GM18511 (cell line): ENCODE measurements around the gene POU3F2.

Experiments used
- ATAC-seq: cut with Tn5 transposase; IDR thresholded peaks from one replicate; pipeline ENCODE4 v1.9.1; 2021; ENCODE audit warnings: mild to moderate bottlenecking, moderate library complexity; ENCODE audit not compliant: unreplicated experiment

POU3F2 gene

GRCh38 chr6:98830146-98830545 is 4.2 kb upstream of the POU3F2 start:
- ATAC-seq, result no peak

DNA sequence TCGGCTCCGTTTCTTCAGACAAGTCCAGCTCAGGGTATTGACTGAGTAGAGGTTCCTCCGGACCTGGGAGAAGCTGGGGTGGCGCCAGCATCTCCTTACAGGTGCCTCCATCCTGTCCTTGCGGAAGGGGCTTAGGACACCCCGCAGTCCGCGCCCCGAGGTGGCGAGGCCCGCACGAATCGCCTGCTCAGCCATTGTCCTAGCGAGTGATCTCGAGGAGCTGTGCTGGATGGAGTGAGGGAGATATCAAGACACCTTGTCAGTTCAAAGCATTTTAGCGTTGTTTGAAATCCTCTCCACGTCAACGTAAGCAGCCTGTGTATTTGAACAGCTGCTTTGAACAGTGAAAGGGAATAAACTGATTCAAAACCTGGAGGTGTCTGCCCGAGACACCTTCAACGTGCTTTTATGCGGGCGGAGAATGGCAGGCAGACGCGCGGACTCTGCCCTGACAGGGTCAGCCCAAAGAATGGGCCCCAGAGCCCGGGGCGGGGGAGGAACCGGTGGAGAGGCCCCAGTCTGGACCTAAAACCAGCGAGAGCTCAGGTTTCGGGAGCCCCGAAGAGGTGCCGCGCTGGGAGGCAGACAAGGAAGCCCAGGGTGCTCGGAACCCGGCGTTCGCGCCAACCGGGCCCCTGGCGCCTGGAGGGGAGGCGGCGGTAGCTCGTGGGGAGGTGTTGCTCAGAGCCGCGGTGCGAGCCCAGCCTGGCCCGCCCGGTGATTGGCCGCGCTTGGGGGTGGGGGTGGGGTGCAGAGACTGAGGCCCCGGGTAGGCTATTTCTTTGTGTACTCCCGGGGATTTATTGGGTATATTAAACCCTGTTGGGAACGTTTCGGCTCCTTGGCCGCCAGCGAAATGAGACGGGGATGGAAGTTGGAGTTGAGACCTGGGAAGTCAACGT is 3.1 kb upstream of the POU3F2 start:
- no peak for ATAC-seq

- ATAC-seq, result no peak
Observed at GRCh38 chr6:98831959-98832283, 2.5 kb upstream of the POU3F2 start.

GRCh38 chr6:98832284-98833056 is 1.9 kb upstream of the POU3F2 start:
- ATAC-seq, result no peak

- ATAC-seq, result peak; percentile 33
Observed at GRCh38 chr6:98833057-98833306, 1.4 kb upstream of the POU3F2 start.

GRCh38 chr6:98833307-98834059 is 891 bp upstream of the POU3F2 start:
- peak; percentile 11 for ATAC-seq

DNA sequence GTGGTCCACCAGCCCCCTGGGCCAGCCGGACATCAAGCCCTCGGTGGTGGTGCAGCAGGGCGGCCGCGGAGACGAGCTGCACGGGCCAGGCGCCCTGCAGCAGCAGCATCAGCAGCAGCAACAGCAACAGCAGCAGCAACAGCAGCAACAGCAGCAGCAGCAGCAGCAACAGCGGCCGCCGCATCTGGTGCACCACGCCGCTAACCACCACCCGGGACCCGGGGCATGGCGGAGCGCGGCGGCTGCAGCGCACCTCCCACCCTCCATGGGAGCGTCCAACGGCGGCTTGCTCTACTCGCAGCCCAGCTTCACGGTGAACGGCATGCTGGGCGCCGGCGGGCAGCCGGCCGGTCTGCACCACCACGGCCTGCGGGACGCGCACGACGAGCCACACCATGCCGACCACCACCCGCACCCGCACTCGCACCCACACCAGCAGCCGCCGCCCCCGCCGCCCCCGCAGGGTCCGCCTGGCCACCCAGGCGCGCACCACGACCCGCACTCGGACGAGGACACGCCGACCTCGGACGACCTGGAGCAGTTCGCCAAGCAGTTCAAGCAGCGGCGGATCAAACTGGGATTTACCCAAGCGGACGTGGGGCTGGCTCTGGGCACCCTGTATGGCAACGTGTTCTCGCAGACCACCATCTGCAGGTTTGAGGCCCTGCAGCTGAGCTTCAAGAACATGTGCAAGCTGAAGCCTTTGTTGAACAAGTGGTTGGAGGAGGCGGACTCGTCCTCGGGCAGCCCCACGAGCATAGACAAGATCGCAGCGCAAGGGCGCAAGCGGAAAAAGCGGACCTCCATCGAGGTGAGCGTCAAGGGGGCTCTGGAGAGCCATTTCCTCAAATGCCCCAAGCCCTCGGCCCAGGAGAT is 1.0 kb downstream of the POU3F2 start:
- no peak for ATAC-seq

DNA sequence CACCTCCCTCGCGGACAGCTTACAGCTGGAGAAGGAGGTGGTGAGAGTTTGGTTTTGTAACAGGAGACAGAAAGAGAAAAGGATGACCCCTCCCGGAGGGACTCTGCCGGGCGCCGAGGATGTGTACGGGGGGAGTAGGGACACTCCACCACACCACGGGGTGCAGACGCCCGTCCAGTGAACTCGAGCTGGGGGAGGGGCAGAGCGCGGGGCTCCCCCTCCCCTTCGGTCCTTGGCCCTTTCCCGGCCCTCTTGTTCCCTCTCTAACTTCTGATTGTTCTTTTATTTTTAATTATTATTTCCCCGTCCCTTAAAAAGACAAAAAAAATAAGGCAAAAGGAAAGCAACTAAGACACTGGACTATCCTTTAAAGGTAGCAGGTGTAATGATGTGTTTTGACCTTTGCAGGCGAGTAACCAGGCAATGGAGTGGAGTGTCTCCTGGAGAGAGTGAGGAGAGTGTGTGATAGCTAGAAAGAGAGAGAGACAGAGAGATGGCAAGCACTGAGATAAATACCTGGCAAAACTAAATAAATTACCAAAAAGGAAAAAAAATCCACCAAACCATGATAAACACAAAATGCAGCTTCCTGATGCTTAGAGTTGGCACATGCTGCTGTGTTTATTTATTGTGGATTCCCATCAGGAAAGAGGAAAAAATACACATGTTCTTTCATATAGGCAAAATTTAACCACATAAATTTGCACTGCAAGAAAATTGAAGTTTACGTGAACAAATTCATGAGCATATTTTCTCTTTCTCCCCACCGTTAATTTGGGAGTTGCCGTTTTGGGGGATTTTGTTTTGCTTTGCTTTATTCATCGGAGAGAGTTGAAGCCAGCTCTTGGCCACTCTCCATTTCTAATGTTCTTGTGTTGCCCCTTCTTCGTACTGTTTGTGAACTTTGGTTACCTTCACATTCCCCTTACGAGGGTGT is 1.9 kb downstream of the POU3F2 start:
- ATAC-seq, result no peak

GRCh38 chr6:98836962-98837944 is 2.9 kb downstream of the POU3F2 start:
- ATAC-seq, result no peak

DNA sequence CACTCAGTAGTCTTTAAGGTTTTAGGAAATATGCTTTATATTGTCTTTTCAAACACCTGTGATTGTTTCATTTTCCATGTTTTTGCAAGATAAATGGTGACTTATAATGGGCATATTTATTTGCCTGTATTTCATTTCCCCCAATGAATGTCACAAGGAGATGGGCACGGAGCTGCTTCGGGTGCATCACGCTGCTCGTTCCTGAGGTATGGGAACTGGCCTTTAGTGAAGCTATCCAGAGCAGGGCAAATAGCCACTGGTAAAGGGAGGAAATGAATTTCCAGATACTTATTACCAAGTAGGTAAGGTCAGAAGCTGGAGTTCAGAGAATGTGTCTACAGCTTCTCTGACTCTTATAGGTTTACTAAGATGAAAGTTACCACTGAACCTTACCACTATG is 3.7 kb downstream of the POU3F2 start:
- ATAC-seq, result no peak

DNA sequence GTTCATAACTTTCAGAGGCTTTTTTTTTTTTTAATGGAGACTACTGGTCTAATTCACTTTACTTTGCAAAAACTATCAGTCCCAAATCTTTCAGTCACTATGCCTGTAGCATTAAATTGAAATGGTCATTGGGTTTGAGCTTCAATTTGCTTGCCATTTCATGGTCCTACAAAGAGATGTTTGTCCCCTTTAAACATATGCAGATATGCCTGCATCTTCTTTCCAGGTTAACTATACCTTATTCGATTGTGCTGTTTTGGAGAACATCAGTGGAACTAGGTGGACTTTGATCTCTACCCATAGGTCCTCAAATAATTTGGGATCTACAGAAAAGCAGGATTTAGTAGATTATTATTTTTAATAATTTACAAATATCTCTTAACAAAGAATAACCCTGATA is 4.6 kb downstream of the POU3F2 start:
- no peak for ATAC-seq

GRCh38 chr6:98839781-98840361 is 5.5 kb downstream of the POU3F2 start:
- no peak for ATAC-seq

DNA sequence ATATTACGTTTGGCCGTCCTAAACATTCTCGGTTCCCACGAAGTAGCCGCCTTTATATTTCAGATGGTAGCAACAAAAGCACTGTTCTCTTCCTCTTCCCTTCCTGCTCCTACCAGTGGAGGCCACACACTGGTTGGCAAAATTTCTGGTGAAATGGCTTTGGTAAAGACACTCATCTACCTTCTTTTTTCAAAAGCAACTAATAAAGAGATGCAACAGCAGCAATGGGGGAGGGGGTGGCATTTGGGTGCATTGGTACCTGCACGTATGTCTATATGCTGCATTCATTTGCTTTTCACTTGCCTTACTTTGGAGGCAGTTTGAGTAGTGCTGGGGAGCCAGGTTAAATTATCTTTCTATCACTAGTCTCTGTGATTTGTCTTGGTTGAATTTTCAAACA is 6.0 kb downstream of the POU3F2 start:
- no peak for ATAC-seq

DNA sequence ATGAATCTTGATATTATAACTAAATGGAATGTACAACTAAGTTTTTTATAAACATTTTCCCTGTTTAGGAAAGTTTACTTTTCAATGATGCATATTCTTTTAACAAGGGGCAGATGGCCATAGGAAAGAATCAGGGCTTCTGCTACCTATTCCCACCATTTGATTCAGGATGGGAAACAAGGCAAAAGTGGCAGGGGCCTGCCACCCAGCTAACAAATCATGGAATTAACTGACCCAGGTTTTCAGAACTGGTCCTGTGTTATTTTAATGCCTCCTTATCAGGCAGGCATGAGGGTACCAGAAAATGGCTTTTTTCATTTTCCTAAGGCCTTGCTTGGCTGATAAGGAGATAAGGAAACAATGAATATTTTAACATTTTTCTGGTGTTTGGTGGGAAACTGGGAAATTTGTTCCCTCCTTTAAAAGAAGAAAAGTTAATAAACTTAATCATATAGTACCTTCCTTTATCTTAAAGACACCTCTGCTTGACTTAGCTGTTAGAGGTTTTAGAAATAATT is 6.7 kb downstream of the POU3F2 start:
- no peak for ATAC-seq

DNA sequence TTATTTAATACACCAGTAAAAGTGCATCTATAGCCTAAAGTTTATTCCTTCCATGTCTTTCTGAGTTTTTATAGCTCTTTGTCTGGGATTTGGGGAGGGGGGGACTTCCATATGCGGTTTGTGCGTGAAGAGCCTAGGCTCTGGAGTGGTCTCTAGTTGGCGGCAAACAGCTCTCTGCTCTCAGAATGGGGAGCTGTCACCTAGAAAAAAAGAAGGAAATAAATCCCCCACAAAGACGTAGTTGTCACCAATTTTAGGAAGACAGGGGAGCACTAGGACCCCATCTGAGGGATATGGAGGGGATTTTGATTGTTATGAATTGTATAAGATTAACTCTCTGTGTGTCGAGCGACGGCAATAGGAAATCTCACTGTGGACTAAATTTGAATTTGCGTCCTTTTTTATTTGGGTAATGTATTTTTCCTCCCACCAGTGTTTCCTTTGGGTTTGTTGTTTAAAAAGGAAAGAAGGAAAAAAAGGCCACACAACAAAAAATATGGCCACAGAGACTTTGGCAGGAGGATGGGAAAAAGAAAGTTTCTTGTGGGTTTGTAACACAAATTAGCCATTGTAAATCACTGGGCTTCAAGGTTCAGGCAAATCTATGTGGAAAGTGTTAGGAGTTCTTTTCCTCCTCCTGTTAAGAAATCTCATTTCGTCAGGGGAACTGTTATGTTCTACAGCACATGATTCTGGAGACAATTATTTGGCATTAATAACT is 7.4 kb downstream of the POU3F2 start:
- no peak for ATAC-seq

GRCh38 chr6:98842342-98843180 is 8.2 kb downstream of the POU3F2 start:
- ATAC-seq, result no peak
